Breast epithelium (tissue), 4 donors: Measurements from ENCODE around the gene S100P. TPM values are rescaled to one million over a fixed set of nuclear protein-coding genes. Genes with fewer than 3 reads are reported as not detected.

Source experiments
- DNase-seq, 2 donors: peaks; one replicate each; pipeline ENCODE4 v3.0.0-alpha.2; 2019; ENCODE audit warnings: low spot score in 2 of 2
- H3K27ac ChIP-seq, 2 donors: fragments of 200-600 bp; sonication (generic) in 1 of 2; one replicate each; pipeline ENCODE4 v1.5.1; 2016 to 2019; ENCODE audit warnings: mild to moderate bottlenecking in 1 of 2
- H3K27me3 ChIP-seq, 2 donors: fragments of 200-600 bp; sonication (generic) in 1 of 2; one replicate each; pipeline versions ENCODE4 v1.5.1 to v1.6.0; 2017 to 2019; ENCODE audit warnings: control low read depth in 1 of 2, mild to moderate bottlenecking in 1 of 2
- H3K36me3 ChIP-seq: fragments of 200-600 bp; one replicate; pipeline ENCODE4 v1.5.1; 2019
- H3K4me1 ChIP-seq, 2 donors: fragments of 200-600 bp; sonication (generic); one replicate each; pipeline ENCODE4 v1.5.1; 2016 to 2019; ENCODE audit warnings: control low read depth in 1 of 2
- H3K4me3 ChIP-seq, 3 donors: fragments of 200-600 bp; sonication (generic); 1 replicate in 2 of 3; 2 replicates in 1 of 3; pipeline ENCODE4 v1.5.1; 2016 to 2019; ENCODE audit warnings: mild to moderate bottlenecking in 3 of 3, moderate library complexity in 2 of 3
- H3K9me3 ChIP-seq, 2 donors: fragments of 200-600 bp; sonication (generic) in 1 of 2; one replicate each; pipeline ENCODE4 v1.5.1; 2016 to 2019; ENCODE audit warnings: control low read depth in 1 of 2
- POLR2A ChIP-seq: fragments of 450-650 bp; IDR thresholded peaks from one replicate; pipeline ENCODE4 v1.6.1; 2016; ENCODE audit warnings: antibody characterized with exemption, mild to moderate bottlenecking, moderate library complexity
- POLR2AphosphoS5 ChIP-seq, 3 donors: sonication (generic); formaldehyde crosslinking; IDR thresholded peaks; one replicate each; pipeline ENCODE4 v1.6.1; 2017; ENCODE audit warnings: antibody characterized with exemption in 3 of 3
- intact Hi-C: fragments of 100-400 bp; cut with DNase I; formaldehyde crosslinking; loops from one replicate; pipeline ENCODE4 v1.15.1; 2023; ENCODE audit warnings: low total_unique reads
- total RNA-seq, 3 donors: library from RNA; depleted of rRNA; stranded (reverse); fragments of >200 nt; gene quantifications; one replicate each; pipeline ENCODE4 v1.1.0, GENCODE V29; 2016
- TF ChIP-seq, protein P1 (sequence below), 3 donors: fragments of 450-650 bp; IDR thresholded peaks; one replicate each; pipeline ENCODE4 v1.5.1; 2016 to 2017; ENCODE audit warnings: antibody characterized with exemption in 3 of 3, mild to moderate bottlenecking in 3 of 3, moderate library complexity in 3 of 3

Gene S100P
- total RNA-seq, 3 donors from 2014 or later = 0.29 to 0.98 TPM; not detected in 1

DNA sequence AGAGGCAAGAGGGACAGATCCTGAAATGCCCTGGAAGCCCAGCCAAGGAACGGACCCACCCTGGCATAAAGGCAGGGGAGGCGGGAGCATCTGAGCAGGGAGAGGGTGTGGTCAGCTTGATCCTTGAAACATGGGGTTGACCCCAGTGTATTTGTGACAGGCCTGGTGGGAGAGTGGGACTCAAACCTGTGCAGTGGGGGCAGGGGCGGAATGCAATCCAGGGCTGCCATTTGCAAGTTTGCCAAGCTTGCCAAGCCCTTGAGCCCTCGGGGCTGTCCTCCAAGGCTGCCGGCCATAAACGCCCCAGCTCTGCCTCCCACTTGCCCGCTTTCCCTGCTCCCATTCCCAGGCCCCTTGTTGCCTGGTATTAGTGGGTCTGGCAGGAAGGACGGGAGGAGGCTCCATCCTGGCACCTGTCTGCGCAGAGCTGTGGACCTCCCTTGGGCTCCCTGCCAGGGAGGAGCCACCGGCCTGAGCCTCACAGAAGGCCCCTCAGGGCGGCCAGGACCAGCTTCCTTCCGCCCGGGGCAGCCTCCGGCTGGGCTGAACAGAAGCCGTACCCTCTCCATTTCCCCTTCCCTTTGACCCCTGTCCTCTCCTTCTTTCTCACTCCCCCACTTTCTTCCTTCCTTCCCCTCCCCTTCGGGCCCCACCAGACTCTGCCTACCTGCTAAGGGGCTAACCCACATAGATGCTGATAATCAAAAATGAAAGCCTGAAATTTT, 661 bp downstream of the S100P start:
- TF ChIP-seq, protein P1, sequence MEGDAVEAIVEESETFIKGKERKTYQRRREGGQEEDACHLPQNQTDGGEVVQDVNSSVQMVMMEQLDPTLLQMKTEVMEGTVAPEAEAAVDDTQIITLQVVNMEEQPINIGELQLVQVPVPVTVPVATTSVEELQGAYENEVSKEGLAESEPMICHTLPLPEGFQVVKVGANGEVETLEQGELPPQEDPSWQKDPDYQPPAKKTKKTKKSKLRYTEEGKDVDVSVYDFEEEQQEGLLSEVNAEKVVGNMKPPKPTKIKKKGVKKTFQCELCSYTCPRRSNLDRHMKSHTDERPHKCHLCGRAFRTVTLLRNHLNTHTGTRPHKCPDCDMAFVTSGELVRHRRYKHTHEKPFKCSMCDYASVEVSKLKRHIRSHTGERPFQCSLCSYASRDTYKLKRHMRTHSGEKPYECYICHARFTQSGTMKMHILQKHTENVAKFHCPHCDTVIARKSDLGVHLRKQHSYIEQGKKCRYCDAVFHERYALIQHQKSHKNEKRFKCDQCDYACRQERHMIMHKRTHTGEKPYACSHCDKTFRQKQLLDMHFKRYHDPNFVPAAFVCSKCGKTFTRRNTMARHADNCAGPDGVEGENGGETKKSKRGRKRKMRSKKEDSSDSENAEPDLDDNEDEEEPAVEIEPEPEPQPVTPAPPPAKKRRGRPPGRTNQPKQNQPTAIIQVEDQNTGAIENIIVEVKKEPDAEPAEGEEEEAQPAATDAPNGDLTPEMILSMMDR (IDR thresholded peaks at IDR 0.05) = no peak
- TF ChIP-seq POLR2A (no peak), POLR2AphosphoS5 (IDR thresholded peaks at IDR 0.05) (no peak)
- Histone ChIP-seq H3K36me3 (no peaks in the 10 kb centered on the region), H3K27me3 (peaks cover 0 to 3% of the 10 kb centered on the region in 2 donors), H3K27ac (peak overlapping the region; percentile 33 to 43), H3K9me3 (no peaks in the 10 kb centered on the region), H3K4me1 (peaks cover 4 to 10% of the 10 kb centered on the region in 2 donors), H3K4me3 (no peak overlapping the region)
- intact Hi-C loops = no loop called here
- DNase-seq = no peak

DNA sequence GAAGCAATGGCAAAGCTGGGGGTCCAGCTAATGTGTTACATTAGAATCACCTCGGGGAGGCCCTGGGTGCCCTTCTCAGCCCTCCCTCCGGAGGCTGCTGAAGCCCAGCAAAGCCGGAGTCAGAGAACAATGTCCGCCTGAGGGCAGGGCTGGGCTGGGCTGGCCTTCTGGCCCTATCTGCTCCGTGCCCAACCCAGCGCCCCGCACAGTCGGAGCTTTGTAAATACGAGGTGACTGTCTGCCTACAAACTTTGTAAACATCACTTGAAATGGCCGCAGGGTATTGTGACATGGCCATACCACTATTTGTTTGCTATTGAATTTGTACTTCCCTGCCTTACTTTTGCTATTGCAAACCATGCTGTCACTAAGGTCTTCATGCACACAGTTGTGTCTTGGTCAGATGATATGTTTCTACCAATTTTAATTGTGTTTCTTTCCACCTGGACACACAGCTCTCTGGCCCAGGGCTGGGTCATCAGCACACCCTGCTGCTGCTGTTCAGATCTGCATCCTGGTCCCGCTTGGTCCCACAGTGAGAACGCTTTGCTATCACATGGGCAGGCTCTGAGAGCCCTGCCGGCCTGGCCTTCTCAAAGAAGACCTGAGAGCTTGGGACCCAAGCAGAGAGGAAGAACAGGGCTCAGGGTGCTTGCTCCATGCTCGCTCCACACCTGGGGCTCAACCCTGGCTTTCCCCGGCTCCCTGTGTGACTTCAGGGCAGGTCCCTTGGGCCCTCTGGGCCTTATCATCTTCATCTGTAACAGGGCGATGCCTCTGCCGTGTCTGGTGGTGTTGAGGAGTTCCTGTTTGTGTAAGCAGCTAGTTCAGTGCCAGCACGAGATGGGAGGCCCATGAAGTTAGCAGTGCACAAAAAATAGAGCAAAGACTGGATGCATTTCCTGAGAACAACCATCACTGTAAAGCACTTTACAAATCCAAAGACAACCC, 2.3 kb downstream of the S100P start:
- Histone ChIP-seq H3K27me3 (peaks cover 0 to 3% of the 10 kb centered on the region in 2 donors), H3K4me3 (peak overlapping the region in 1 of 3 donors; percentile 22), H3K9me3 (no peaks in the 10 kb centered on the region), H3K4me1 (peaks cover 3 to 10% of the 10 kb centered on the region in 2 donors), H3K27ac (peak overlapping the region; percentile 84 to 88), H3K36me3 (no peaks in the 10 kb centered on the region)
- DNase-seq = peak; percentile 62 to 92
- no peak for TF ChIP-seq POLR2A
- intact Hi-C loops = no loop called here

DNA sequence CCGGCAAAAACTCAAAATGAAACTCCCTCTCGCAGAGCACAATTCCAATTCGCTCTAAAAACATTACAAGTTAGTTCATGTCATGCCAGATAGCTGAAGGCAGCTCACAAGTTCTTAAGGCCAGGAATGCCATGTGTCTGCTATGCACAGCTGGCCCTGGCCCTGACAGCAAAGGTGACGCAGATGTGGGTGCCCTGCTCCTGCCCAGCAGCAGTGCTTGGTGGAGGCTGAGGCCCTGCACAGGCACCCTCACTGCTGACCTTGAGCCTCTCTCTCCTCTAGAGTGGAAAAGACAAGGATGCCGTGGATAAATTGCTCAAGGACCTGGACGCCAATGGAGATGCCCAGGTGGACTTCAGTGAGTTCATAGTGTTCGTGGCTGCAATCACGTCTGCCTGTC, 2.9 kb downstream of the S100P start:
- intact Hi-C loops = no loop called here
- Histone ChIP-seq H3K4me1 (peaks cover 3 to 10% of the 10 kb centered on the region in 2 donors), H3K27ac (peak overlapping the region; percentile 84 to 88), H3K9me3 (no peaks in the 10 kb centered on the region), H3K4me3 (peak overlapping the region in 1 of 3 donors; percentile 0), H3K27me3 (peaks cover 0 to 3% of the 10 kb centered on the region in 2 donors), H3K36me3 (no peaks in the 10 kb centered on the region)
- DNase-seq = no peak
- TF ChIP-seq POLR2A (no peak), POLR2AphosphoS5 (IDR thresholded peaks at IDR 0.05) (no peak)
- TF ChIP-seq, protein P1 (IDR thresholded peaks at IDR 0.05) = no peak

DNA sequence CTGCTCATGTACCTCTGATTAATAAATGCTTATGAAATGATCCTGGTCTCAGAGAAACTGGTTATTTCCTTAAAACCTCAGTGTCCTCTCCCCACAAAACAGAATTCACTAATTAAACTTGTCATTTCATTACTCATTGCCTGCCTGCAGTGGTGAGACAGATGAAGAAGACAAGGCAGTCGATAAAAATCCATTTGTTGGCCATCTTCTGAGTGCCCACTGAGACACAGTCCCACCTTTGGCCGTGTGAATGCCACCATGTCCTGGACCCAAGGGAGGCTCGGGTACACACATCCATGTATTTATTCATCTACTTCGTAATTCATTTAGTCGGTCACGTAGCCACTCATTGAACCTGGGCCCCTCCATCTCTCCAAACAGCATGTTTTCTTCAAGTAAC, 3.5 kb downstream of the S100P start:
- intact Hi-C loops = no loop called here
- no peak for TF ChIP-seq POLR2A
- TF ChIP-seq, protein P1 (IDR thresholded peaks at IDR 0.05) = no peak
- TF ChIP-seq POLR2AphosphoS5 (IDR thresholded peaks at IDR 0.05) = no peak
- no peak for DNase-seq
- H3K4me3 ChIP-seq = no peak overlapping the region
- H3K9me3 ChIP-seq = no peaks in the 10 kb centered on the region
- peaks cover 0 to 3% of the 10 kb centered on the region in 2 donors for H3K27me3 ChIP-seq
- H3K36me3 ChIP-seq = no peaks in the 10 kb centered on the region
- H3K4me1 ChIP-seq = peaks cover 3 to 10% of the 10 kb centered on the region in 2 donors
- H3K27ac ChIP-seq = peak overlapping the region; percentile 84 to 88

DNA sequence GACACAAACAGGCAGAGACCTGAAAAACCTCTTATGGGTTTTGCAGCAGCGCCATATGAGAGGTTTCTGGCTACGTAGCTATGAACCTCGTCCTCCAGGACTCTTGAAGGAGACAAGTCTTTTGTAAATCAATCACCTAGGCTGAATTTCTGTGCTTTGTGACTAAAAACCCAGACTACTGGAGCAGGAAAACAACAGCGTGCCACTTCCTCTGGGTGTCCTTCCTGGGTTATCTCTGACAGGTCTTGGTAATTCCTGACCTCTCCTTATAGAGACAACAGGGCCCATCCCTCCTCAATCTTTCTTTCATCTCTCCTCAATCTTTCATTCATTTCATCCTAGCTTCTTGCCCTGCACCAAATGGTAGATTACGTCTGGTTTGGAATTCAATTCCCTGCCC, 5.7 kb downstream of the S100P start:
- TF ChIP-seq POLR2A (no peak), POLR2AphosphoS5 (IDR thresholded peaks at IDR 0.05) (no peak)
- TF ChIP-seq, protein P1 (IDR thresholded peaks at IDR 0.05) = no peak
- H3K9me3 ChIP-seq = no peaks in the 10 kb centered on the region
- intact Hi-C loops = no loop called here

More for the DNA sequence above, 5.7 kb downstream of the S100P start:
- Histone ChIP-seq H3K27me3 (peaks cover 0 to under 1% of the 10 kb centered on the region in 2 donors), H3K36me3 (no peaks in the 10 kb centered on the region), H3K4me3 (no peak overlapping the region), H3K27ac (no peak overlapping the region), H3K4me1 (peaks cover 3 to 15% of the 10 kb centered on the region in 2 donors)
- no peak for DNase-seq
